ENCODE measurements around the gene PEMT.

DNA sequence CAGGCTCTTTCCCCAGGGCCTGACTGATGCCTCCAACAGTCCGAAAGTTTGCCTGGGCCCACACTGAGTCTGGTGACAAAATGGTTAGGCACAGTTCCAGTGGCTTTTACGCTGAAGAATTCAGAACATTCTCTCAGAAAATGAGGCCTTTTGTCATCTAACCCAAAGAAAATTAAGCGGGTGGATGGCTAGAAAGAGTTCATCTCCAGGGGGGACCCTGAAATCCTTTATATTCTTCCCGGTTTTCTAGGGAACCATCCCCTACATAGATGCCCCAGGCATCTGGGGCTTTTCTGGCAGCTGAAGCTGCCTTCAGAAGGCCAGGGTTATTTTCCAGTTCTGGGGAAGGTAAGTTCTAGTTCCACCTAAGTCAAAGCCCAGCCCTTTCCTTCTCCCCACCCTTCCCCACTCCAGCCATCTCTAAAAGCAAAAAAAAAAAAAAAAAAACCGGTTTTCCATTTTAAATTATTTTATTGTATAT is 97.5 kb downstream of the PEMT start:
- TF ChIP-seq KLF1 (tag; IDR thresholded peaks at IDR 0.05) (no peak), ZNF263 (CRISPR knock-in tag; IDR thresholded peaks at IDR 0.05; ENCODE audit: borderline replicate concordance) (no peak), SMARCC2 (IDR thresholded peaks at IDR 0.05; ENCODE audit: low read depth) (no peak), ZNF24 (IDR thresholded peaks at IDR 0.05) (no peak)
- TF ChIP-seq, protein P1, sequence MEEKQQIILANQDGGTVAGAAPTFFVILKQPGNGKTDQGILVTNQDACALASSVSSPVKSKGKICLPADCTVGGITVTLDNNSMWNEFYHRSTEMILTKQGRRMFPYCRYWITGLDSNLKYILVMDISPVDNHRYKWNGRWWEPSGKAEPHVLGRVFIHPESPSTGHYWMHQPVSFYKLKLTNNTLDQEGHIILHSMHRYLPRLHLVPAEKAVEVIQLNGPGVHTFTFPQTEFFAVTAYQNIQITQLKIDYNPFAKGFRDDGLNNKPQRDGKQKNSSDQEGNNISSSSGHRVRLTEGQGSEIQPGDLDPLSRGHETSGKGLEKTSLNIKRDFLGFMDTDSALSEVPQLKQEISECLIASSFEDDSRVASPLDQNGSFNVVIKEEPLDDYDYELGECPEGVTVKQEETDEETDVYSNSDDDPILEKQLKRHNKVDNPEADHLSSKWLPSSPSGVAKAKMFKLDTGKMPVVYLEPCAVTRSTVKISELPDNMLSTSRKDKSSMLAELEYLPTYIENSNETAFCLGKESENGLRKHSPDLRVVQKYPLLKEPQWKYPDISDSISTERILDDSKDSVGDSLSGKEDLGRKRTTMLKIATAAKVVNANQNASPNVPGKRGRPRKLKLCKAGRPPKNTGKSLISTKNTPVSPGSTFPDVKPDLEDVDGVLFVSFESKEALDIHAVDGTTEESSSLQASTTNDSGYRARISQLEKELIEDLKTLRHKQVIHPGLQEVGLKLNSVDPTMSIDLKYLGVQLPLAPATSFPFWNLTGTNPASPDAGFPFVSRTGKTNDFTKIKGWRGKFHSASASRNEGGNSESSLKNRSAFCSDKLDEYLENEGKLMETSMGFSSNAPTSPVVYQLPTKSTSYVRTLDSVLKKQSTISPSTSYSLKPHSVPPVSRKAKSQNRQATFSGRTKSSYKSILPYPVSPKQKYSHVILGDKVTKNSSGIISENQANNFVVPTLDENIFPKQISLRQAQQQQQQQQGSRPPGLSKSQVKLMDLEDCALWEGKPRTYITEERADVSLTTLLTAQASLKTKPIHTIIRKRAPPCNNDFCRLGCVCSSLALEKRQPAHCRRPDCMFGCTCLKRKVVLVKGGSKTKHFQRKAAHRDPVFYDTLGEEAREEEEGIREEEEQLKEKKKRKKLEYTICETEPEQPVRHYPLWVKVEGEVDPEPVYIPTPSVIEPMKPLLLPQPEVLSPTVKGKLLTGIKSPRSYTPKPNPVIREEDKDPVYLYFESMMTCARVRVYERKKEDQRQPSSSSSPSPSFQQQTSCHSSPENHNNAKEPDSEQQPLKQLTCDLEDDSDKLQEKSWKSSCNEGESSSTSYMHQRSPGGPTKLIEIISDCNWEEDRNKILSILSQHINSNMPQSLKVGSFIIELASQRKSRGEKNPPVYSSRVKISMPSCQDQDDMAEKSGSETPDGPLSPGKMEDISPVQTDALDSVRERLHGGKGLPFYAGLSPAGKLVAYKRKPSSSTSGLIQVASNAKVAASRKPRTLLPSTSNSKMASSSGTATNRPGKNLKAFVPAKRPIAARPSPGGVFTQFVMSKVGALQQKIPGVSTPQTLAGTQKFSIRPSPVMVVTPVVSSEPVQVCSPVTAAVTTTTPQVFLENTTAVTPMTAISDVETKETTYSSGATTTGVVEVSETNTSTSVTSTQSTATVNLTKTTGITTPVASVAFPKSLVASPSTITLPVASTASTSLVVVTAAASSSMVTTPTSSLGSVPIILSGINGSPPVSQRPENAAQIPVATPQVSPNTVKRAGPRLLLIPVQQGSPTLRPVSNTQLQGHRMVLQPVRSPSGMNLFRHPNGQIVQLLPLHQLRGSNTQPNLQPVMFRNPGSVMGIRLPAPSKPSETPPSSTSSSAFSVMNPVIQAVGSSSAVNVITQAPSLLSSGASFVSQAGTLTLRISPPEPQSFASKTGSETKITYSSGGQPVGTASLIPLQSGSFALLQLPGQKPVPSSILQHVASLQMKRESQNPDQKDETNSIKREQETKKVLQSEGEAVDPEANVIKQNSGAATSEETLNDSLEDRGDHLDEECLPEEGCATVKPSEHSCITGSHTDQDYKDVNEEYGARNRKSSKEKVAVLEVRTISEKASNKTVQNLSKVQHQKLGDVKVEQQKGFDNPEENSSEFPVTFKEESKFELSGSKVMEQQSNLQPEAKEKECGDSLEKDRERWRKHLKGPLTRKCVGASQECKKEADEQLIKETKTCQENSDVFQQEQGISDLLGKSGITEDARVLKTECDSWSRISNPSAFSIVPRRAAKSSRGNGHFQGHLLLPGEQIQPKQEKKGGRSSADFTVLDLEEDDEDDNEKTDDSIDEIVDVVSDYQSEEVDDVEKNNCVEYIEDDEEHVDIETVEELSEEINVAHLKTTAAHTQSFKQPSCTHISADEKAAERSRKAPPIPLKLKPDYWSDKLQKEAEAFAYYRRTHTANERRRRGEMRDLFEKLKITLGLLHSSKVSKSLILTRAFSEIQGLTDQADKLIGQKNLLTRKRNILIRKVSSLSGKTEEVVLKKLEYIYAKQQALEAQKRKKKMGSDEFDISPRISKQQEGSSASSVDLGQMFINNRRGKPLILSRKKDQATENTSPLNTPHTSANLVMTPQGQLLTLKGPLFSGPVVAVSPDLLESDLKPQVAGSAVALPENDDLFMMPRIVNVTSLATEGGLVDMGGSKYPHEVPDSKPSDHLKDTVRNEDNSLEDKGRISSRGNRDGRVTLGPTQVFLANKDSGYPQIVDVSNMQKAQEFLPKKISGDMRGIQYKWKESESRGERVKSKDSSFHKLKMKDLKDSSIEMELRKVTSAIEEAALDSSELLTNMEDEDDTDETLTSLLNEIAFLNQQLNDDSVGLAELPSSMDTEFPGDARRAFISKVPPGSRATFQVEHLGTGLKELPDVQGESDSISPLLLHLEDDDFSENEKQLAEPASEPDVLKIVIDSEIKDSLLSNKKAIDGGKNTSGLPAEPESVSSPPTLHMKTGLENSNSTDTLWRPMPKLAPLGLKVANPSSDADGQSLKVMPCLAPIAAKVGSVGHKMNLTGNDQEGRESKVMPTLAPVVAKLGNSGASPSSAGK (IDR thresholded peaks at IDR 0.05) = no peak

Measured in K562 (cell line).